Measurements from ENCODE around the gene COL23A1. TPM values are rescaled to one million over a fixed set of nuclear protein-coding genes. Genes with fewer than 3 reads are reported as not detected.
"Not testable (repeated sequence)": the region's sequence is repeated elsewhere in the genome, so short reads cannot be mapped to it uniquely, and the experiment has no call there.

The COL23A1 gene
- polyA plus RNA-seq, 2 of the 4 experiments (the other 2 are of a cell fraction), result not detected

DNA sequence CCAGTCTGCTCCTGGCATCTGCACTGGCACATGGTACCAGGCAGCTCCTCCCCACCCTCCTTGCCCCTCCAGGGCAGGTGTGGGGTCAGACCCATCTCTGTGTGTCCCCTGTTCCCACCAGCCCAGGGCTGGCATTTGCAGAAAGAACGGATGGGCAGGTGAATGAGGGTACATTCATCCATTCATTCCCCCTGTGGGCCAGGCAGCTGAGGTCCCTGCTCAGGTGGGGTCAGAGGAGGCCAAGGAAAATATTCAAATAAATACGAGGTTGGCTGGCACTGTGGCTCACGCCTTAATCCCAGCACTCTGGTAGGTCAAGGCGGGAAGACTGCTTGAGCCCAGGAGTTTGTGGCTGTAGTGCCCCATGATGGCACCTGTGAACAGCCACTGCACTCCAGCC lies 332.5 kb downstream of the COL23A1 start:
- Histone ChIP-seq H3K4me1 (no peaks in the 10 kb centered on the region), H3K4me3 (no peak overlapping the region), H3K9me3 (no peaks in the 10 kb centered on the region), H3K27ac (no peak overlapping the region), H3K4me2 (no peak overlapping the region)
- CTCF ChIA-PET, result no interaction called here
- no peak for TF ChIP-seq HEYL (CRISPR knock-in tag; IDR thresholded peaks at IDR 0.05)
- no peak for TF ChIP-seq RCOR1 (IDR thresholded peaks at IDR 0.05; ENCODE audit: low read depth, low read length)
- no peak for TF ChIP-seq RAD21 (conservative IDR thresholded peaks at IDR 0.05 in 1 of 2, IDR thresholded peaks at IDR 0.05 in 1 of 2)
- TF ChIP-seq GATA3 (IDR thresholded peaks at IDR 0.05; ENCODE audit: borderline replicate concordance), result no peak
- no peak for TF ChIP-seq CHD4 (IDR thresholded peaks at IDR 0.05; ENCODE audit: borderline replicate concordance)
- POLR2A ChIA-PET, result no interaction called here
- FAIRE-seq, result no peak
- no peak for DNase-seq (ENCODE audit: low read depth in 1 of 2, low spot score in 1 of 2)
- 59% methylated on average over 4 of the region's 4 CpGs for WGBS (ENCODE audit: missing lambda C conversion rate)
- ATAC-seq, result no peak

DNA sequence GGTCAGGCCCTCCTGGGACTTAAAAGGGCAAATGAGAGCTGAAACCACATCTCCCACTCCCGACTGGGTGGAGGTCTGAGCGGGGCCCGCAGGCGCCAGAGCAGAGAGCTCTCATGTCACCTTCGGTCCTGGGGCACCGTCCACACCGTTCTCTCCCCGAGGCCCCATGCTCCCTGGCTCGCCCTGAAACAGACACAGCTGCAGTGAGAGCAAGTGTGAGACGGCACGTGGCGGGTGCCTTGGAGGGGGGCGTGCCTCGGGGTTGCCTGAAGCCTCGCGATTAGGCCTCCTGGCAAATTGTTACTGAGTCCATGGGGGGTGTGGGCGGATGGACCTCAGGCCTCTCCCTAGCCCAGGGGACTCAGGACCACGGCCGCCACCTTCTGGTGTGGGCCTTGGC lies 333.4 kb downstream of the COL23A1 start:
- no peak for ATAC-seq
- 68% methylated on average over 13 of the region's 19 CpGs for WGBS (ENCODE audit: missing lambda C conversion rate)
- POLR2A ChIA-PET, result no interaction called here

DNA sequence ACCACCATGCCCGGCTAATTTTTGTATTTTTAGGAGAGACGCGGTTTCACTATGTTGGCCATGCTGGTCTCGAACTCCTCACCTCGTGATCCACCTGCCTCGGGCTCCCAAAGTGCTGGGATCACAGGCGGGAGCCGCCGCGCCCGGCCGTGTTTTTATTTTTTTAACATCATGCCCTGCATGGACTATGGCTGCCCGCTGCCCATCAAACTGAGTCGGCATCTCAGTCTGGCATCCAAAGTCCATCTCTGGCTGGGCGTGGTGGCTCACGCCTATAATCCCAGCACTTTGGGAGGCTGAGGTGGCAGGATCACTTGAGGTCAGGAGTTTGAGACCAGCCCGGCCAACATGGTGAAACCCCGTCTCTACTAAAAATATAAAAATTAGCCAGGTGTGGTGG lies 336.6 kb downstream of the COL23A1 start:
- CTCF ChIA-PET, result interaction anchor here (1.7 kb wide), 1 partner anchor 27 kb away, joined by 4 read pairs; no protein-coding TSS in a partner anchor
- not testable (repeated sequence) for H3K27ac ChIP-seq; H3K9me3 ChIP-seq; ATAC-seq; DNase-seq (ENCODE audit: low read depth in 1 of 2, low spot score in 1 of 2); H3K4me1 ChIP-seq; H3K4me2 ChIP-seq; H3K4me3 ChIP-seq; FAIRE-seq
- POLR2A ChIA-PET, result interaction anchor here (0.6 kb wide), 1 partner anchor 20 kb away, joined by 4 read pairs; no protein-coding TSS in a partner anchor
- WGBS (ENCODE audit: missing lambda C conversion rate), result 71% methylated on average over 18 of the region's 18 CpGs

More for the DNA sequence above, 333.4 kb downstream of the COL23A1 start:
- DNase-seq (ENCODE audit: low read depth in 1 of 2, low spot score in 1 of 2) (no peak), FAIRE-seq (no peak)
- TF ChIP-seq, protein P1, sequence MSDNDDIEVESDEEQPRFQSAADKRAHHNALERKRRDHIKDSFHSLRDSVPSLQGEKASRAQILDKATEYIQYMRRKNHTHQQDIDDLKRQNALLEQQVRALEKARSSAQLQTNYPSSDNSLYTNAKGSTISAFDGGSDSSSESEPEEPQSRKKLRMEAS (IDR thresholded peaks at IDR 0.05), result no peak
- TF ChIP-seq EHF (CRISPR knock-in tag; IDR thresholded peaks at IDR 0.05), result no peak
- no peak for TF ChIP-seq MAFK (IDR thresholded peaks at IDR 0.05; ENCODE audit: partially characterized antibody)
- TF ChIP-seq ZNF302 (CRISPR knock-in tag; IDR thresholded peaks at IDR 0.05), result no peak
- no peak for TF ChIP-seq JUN (IDR thresholded peaks at IDR 0.05)
- no peak for TF ChIP-seq CHD2 (IDR thresholded peaks at IDR 0.05; ENCODE audit: low read length, partially characterized antibody)
- TF ChIP-seq ESRRA (IDR thresholded peaks at IDR 0.05; ENCODE audit: borderline replicate concordance, low read length), result no peak
- TF ChIP-seq TFCP2L1 (CRISPR knock-in tag; IDR thresholded peaks at IDR 0.05), result no peak
- TF ChIP-seq MYC (IDR thresholded peaks at IDR 0.05; ENCODE audit: borderline replicate concordance, low read length), result no peak
- no peak for TF ChIP-seq CHD4 (IDR thresholded peaks at IDR 0.05; ENCODE audit: borderline replicate concordance)
- no peak for TF ChIP-seq RFX5 (IDR thresholded peaks at IDR 0.05)
- TF ChIP-seq CBX2 (IDR thresholded peaks at IDR 0.05; ENCODE audit: borderline replicate concordance, low read depth), result no peak
- no peak overlapping the region for H3K4me2 ChIP-seq
- H3K9me3 ChIP-seq, result no peaks in the 10 kb centered on the region
- CTCF ChIA-PET, result interaction anchor here (1.1 to 1.2 kb wide), 2 partner anchors 18 to 22 kb away, joined by 3 read pairs; no protein-coding TSS in a partner anchor
- no peak overlapping the region for H3K4me3 ChIP-seq
- no peaks in the 10 kb centered on the region for H3K4me1 ChIP-seq
- no peak overlapping the region for H3K27ac ChIP-seq

DNA sequence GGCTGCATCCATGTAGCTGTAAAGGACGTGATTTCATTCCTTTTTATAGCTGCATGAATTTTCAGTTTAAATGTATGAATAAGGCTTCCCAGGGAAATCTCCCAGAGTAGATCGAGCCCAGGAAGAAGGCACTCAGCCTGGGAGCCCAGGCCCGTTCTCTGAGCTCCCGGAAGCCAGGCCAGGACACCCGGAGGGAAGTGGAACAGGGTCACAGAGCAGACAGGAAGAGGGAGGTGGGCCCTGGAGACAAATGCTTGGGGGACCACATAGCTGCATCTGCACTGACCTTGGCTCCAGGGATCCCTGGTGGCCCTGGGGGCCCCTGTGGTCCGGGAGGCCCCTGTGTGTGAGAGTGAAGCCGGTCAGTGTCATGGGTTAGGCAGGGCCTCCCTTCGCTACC lies 337.9 kb downstream of the COL23A1 start:
- Histone ChIP-seq H3K9me3 (no peaks in the 10 kb centered on the region), H3K4me2 (no peak overlapping the region), H3K4me3 (no peak overlapping the region), H3K27ac (no peak overlapping the region), H3K4me1 (no peaks in the 10 kb centered on the region)
- ChIA-PET CTCF (interaction anchor here (0.6 to 1.3 kb wide), 2 partner anchors 28 to 1241 kb away, joined by 4 read pairs; no protein-coding TSS in a partner anchor), POLR2A (no interaction called here)
- WGBS (ENCODE audit: missing lambda C conversion rate), result 66% methylated on average over 6 of the region's 8 CpGs
- DNase-seq (ENCODE audit: low read depth in 1 of 2, low spot score in 1 of 2) (no peak), ATAC-seq (no peak), FAIRE-seq (no peak)
- TF ChIP-seq ZSCAN20 (CRISPR knock-in tag; IDR thresholded peaks at IDR 0.05), result no peak
- TF ChIP-seq HOXA7 (CRISPR knock-in tag; IDR thresholded peaks at IDR 0.05), result no peak
- no peak for TF ChIP-seq CHD2 (IDR thresholded peaks at IDR 0.05; ENCODE audit: low read length, partially characterized antibody)
- TF ChIP-seq, protein P2, sequence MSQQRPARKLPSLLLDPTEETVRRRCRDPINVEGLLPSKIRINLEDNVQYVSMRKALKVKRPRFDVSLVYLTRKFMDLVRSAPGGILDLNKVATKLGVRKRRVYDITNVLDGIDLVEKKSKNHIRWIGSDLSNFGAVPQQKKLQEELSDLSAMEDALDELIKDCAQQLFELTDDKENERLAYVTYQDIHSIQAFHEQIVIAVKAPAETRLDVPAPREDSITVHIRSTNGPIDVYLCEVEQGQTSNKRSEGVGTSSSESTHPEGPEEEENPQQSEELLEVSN (IDR thresholded peaks at IDR 0.05; ENCODE audit: borderline replicate concordance, low read depth), result no peak
- no peak for TF ChIP-seq MAZ (IDR thresholded peaks at IDR 0.05; ENCODE audit: borderline replicate concordance, low read depth, low read length)

Data from A549 (cell line).